HG03342 (cell line): ENCODE data around the gene PSORS1C1.
"Not testable (repeated sequence)": the region's sequence is repeated elsewhere in the genome, so short reads cannot be mapped to it uniquely, and the experiment has no call there.

Source experiments
- ATAC-seq: cut with Tn5 transposase; IDR thresholded peaks from one replicate; pipeline ENCODE4 v1.9.1; 2021; ENCODE audit warnings: mild to moderate bottlenecking, moderate library complexity; ENCODE audit not compliant: unreplicated experiment

PSORS1C1 gene

GRCh38 chr6:31172973-31173384 is 58.4 kb downstream of the PSORS1C1 start:
- ATAC-seq = no peak

GRCh38 chr6:31173406-31173805 is 58.8 kb downstream of the PSORS1C1 start:
- no peak for ATAC-seq

- ATAC-seq = no peak
Observed at GRCh38 chr6:31174378-31174777, 59.8 kb downstream of the PSORS1C1 start.

- no peak for ATAC-seq
Observed at GRCh38 chr6:31175971-31176370, 61.4 kb downstream of the PSORS1C1 start.

GRCh38 chr6:31178143-31179041 is 63.8 kb downstream of the PSORS1C1 start:
- no peak for ATAC-seq

- no peak for ATAC-seq
Observed at GRCh38 chr6:31179042-31179386, 64.4 kb downstream of the PSORS1C1 start.

- ATAC-seq = no peak
Observed at GRCh38 chr6:31179896-31180295, 65.3 kb downstream of the PSORS1C1 start.

- ATAC-seq = no peak
Observed at GRCh38 chr6:31180500-31180899, 65.9 kb downstream of the PSORS1C1 start.

GRCh38 chr6:31183287-31183686 is 68.7 kb downstream of the PSORS1C1 start:
- ATAC-seq = not testable (repeated sequence)

GRCh38 chr6:31183859-31184258 is 69.3 kb downstream of the PSORS1C1 start:
- not testable (repeated sequence) for ATAC-seq

- not testable (repeated sequence) for ATAC-seq
Observed at GRCh38 chr6:31185695-31186051, 71.1 kb downstream of the PSORS1C1 start.

GRCh38 chr6:31186052-31186734 is 71.6 kb downstream of the PSORS1C1 start:
- ATAC-seq = no peak

GRCh38 chr6:31187780-31188194 is 73.2 kb downstream of the PSORS1C1 start:
- no peak for ATAC-seq

GRCh38 chr6:31189223-31189622 is 74.6 kb downstream of the PSORS1C1 start:
- ATAC-seq = not testable (repeated sequence)
